Prostate gland (tissue), 2 donors: Measurements from ENCODE around the gene ARHGEF16.

Experiments used
- CTCF ChIP-seq, 4 experiments: fragments of 200-600 bp in 2 of 4; fragments of 450-650 bp in 2 of 4; sonication (generic) in 2 of 4; IDR thresholded peaks; 1 replicate in 3 of 4; 2 replicates in 1 of 4; pipeline ENCODE4 v1.5.1; 2016 to 2019; ENCODE audit warnings: antibody characterized with exemption in 4 of 4, mild to moderate bottlenecking in 2 of 4, moderate library complexity in 2 of 4
- POLR2A ChIP-seq: fragments of 450-650 bp; IDR thresholded peaks from one replicate; pipeline ENCODE4 v1.6.1; 2016; ENCODE audit warnings: antibody characterized with exemption, mild to moderate bottlenecking
- POLR2AphosphoS5 ChIP-seq: sonication (generic); formaldehyde crosslinking; IDR thresholded peaks from one replicate; pipeline ENCODE4 v1.6.1; 2017; ENCODE audit warnings: antibody characterized with exemption

- no peak for TF ChIP-seq CTCF (IDR thresholded peaks at IDR 0.05)
- no peak for TF ChIP-seq POLR2A
- TF ChIP-seq POLR2AphosphoS5 = no peak
These were observed 52.5 kb downstream of the ARHGEF16 start for GRCh38 chr1:3506943-3507342.
